ENCODE results near the gene C15orf40. TPM values are rescaled to one million over a fixed set of nuclear protein-coding genes. Genes with fewer than 3 reads are reported as not detected.

C15orf40 gene
- total RNA-seq, 3 donors from 2014 or later: 10.2 to 26.8 (median 14.6) TPM

GRCh38 chr15:82980981-82981380 is 30.5 kb downstream of the C15orf40 start:
- no peak for DNase-seq (ENCODE audit: low spot score in 2 of 2)
- Histone ChIP-seq H3K9me3 (no peaks in the 10 kb centered on the region), H3K36me3 (no peaks in the 10 kb centered on the region), H3K27ac (no peak overlapping the region), H3K4me1 (no peaks in the 10 kb centered on the region), H3K27me3 (no peaks in the 10 kb centered on the region), H3K4me3 (no peak overlapping the region)
- TF ChIP-seq POLR2AphosphoS5 (IDR thresholded peaks at IDR 0.05) (no peak), CTCF (IDR thresholded peaks at IDR 0.05) (no peak), POLR2A (IDR thresholded peaks at IDR 0.05) (no peak)
- intact Hi-C loops (cut with DNase I; ENCODE audit: low total_unique reads): no loop called here

- Histone ChIP-seq H3K9me3 (no peaks in the 10 kb centered on the region), H3K27ac (no peak overlapping the region), H3K4me1 (no peaks in the 10 kb centered on the region), H3K4me3 (no peak overlapping the region), H3K27me3 (no peaks in the 10 kb centered on the region), H3K36me3 (no peaks in the 10 kb centered on the region)
- no peak for TF ChIP-seq POLR2A (IDR thresholded peaks at IDR 0.05)
- TF ChIP-seq POLR2AphosphoS5 (IDR thresholded peaks at IDR 0.05): no peak
- no peak for TF ChIP-seq CTCF (IDR thresholded peaks at IDR 0.05)
- intact Hi-C loops (cut with DNase I; ENCODE audit: low total_unique reads): no loop called here
- DNase-seq (ENCODE audit: low spot score in 2 of 2): no peak
Measured at GRCh38 chr15:82979726-82980125, 31.7 kb downstream of the C15orf40 start.

- Histone ChIP-seq H3K27me3 (no peaks in the 10 kb centered on the region), H3K36me3 (no peaks in the 10 kb centered on the region), H3K9me3 (no peaks in the 10 kb centered on the region), H3K27ac (no peak overlapping the region), H3K4me3 (no peak overlapping the region), H3K4me1 (no peaks in the 10 kb centered on the region)
- no peak for DNase-seq (ENCODE audit: low spot score in 2 of 2)
- no peak for TF ChIP-seq POLR2AphosphoS5 (IDR thresholded peaks at IDR 0.05)
- TF ChIP-seq POLR2A (IDR thresholded peaks at IDR 0.05): no peak
- TF ChIP-seq CTCF (IDR thresholded peaks at IDR 0.05): no peak
- intact Hi-C loops (cut with DNase I; ENCODE audit: low total_unique reads): no loop called here
Measured at GRCh38 chr15:82978438-82978837, 33.0 kb downstream of the C15orf40 start.

GRCh38 chr15:82977076-82977475 is 34.4 kb downstream of the C15orf40 start:
- no peaks in the 10 kb centered on the region for H3K9me3 ChIP-seq
- H3K36me3 ChIP-seq: no peaks in the 10 kb centered on the region
- no peaks in the 10 kb centered on the region for H3K27me3 ChIP-seq
- no peak overlapping the region for H3K27ac ChIP-seq
- TF ChIP-seq POLR2AphosphoS5 (IDR thresholded peaks at IDR 0.05) (no peak), CTCF (IDR thresholded peaks at IDR 0.05) (no peak), POLR2A (IDR thresholded peaks at IDR 0.05) (no peak)
- H3K4me1 ChIP-seq: no peaks in the 10 kb centered on the region
- no peak for DNase-seq (ENCODE audit: low spot score in 2 of 2)
- no peak overlapping the region for H3K4me3 ChIP-seq
- intact Hi-C loops (cut with DNase I; ENCODE audit: low total_unique reads): no loop called here

- Histone ChIP-seq H3K27me3 (no peaks in the 10 kb centered on the region), H3K36me3 (no peaks in the 10 kb centered on the region), H3K4me1 (no peaks in the 10 kb centered on the region), H3K4me3 (no peak overlapping the region), H3K27ac (no peak overlapping the region), H3K9me3 (no peaks in the 10 kb centered on the region)
- DNase-seq (ENCODE audit: low spot score in 2 of 2): no peak
- no peak for TF ChIP-seq POLR2AphosphoS5 (IDR thresholded peaks at IDR 0.05)
- no peak for TF ChIP-seq CTCF (IDR thresholded peaks at IDR 0.05)
- no peak for TF ChIP-seq POLR2A (IDR thresholded peaks at IDR 0.05)
- intact Hi-C loops (cut with DNase I; ENCODE audit: low total_unique reads): no loop called here
Measured at GRCh38 chr15:82972990-82973389, 38.4 kb downstream of the C15orf40 start.

Measured in breast epithelium (tissue), 4 donors.